ENCODE data around the gene NTN1. TPM values are rescaled to one million over a fixed set of nuclear protein-coding genes. Genes with fewer than 3 reads are reported as not detected.

Gene NTN1
- total RNA-seq, 3 donors from 2014 or later (not counting 1 experiment from before 2014, with no cell fraction given), result 0.12 to 0.15 (median 0.14) TPM

DNA sequence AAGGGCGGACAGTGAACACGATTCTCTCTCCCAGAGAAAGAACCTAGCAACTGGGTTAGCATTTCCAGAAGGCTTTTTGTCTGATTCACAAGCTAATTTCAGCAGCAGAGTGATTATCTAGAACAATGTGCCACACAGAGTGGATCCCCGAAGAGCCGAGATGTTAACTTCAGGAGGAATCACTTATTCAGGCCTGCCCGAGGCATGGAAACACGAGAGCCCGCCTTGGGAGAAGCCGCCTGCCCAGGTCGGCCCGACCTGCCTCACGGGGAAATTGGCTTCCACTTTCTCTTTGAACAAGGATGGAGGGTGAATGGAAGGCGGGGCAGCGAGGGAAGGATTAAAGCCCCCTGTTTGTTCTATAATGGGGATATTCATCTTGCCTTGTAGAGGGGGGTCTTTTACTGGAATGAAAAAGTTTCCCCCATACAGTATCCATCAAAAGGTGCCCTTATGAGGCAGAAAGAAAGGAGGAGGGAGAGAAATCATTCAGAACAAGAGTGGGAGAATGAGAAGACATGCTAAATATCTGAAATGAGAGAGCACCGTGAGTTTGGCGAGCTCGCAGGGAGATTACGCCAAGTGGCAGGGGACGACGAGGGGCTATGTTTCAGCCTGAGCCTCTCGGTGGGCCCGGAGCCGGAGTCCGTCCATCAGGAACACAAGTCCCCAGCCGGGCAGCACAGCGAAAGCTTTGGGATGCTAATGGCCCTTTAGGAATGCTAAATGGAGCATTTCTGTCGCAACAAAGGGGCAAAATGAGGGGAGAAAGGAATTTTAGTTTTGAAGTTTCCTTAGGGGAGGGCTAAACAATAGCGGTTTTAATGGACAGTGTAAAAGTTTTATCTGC is 33.0 kb downstream of the NTN1 start:
- Histone ChIP-seq H3K27ac (ENCODE audit: low read length) (no peak overlapping the region), H3K9me3 (ENCODE audit: control insufficient read depth, insufficient read depth, low read length) (no peaks in the 10 kb centered on the region), H3K36me3 (ENCODE audit: control insufficient read depth, insufficient read depth, low read length) (no peaks in the 10 kb centered on the region), H3K4me3 (ENCODE audit: low read length) (no peak overlapping the region), H3K27me3 (ENCODE audit: control insufficient read depth, insufficient read depth, low read length) (no peaks in the 10 kb centered on the region), H3K4me1 (ENCODE audit: control insufficient read depth, insufficient read depth, low read length) (no peaks in the 10 kb centered on the region)
- Mint-ChIP-seq H3K4me3 (no peak overlapping the region), H3K4me1 (no peaks in the 10 kb centered on the region), H3K27me3 (ENCODE audit: low read depth in 2 of 2) (peaks cover 9 to 13% of the 10 kb centered on the region in 2 donors), H3K36me3 (no peaks in the 10 kb centered on the region), H3K9me3 (no peaks in the 10 kb centered on the region), H3K27ac (no peak overlapping the region)
- no peak for ATAC-seq
- WGBS (ENCODE audit: insufficient coverage), result 89% methylated on average over 26 of the region's 27 CpGs
- TF ChIP-seq, protein P1, sequence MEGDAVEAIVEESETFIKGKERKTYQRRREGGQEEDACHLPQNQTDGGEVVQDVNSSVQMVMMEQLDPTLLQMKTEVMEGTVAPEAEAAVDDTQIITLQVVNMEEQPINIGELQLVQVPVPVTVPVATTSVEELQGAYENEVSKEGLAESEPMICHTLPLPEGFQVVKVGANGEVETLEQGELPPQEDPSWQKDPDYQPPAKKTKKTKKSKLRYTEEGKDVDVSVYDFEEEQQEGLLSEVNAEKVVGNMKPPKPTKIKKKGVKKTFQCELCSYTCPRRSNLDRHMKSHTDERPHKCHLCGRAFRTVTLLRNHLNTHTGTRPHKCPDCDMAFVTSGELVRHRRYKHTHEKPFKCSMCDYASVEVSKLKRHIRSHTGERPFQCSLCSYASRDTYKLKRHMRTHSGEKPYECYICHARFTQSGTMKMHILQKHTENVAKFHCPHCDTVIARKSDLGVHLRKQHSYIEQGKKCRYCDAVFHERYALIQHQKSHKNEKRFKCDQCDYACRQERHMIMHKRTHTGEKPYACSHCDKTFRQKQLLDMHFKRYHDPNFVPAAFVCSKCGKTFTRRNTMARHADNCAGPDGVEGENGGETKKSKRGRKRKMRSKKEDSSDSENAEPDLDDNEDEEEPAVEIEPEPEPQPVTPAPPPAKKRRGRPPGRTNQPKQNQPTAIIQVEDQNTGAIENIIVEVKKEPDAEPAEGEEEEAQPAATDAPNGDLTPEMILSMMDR (IDR thresholded peaks at IDR 0.05), result no peak
- intact Hi-C loops (cut with micrococcal nuclease), result no loop called here
- no peak for DNase-seq

DNA sequence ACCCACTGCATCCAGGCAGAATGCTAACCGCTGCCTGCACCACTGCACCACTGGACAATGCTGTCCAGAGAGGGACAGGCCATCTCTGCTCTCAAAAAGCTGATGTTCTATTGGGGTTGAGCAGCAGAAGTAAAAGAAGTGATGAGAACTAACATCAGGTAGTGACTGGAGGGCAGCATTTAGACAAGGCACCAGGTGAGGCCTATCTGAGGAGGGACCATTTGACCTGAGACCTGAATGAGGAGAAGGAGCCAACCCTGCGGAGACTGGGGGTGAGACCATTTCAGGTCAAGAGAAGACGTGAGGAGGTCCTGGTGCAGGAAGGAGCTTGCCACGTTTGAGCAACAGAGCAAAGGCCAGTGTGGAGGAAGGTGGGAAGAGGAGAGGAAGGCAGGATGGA is 34.0 kb downstream of the NTN1 start:
- Histone ChIP-seq H3K4me1 (ENCODE audit: control insufficient read depth, insufficient read depth, low read length) (no peaks in the 10 kb centered on the region), H3K4me3 (ENCODE audit: low read length) (no peak overlapping the region), H3K36me3 (ENCODE audit: control insufficient read depth, insufficient read depth, low read length) (no peaks in the 10 kb centered on the region), H3K27me3 (ENCODE audit: control insufficient read depth, insufficient read depth, low read length) (no peaks in the 10 kb centered on the region), H3K9me3 (ENCODE audit: control insufficient read depth, insufficient read depth, low read length) (no peaks in the 10 kb centered on the region), H3K27ac (ENCODE audit: low read length) (no peak overlapping the region)
- Mint-ChIP-seq H3K4me1 (no peaks in the 10 kb centered on the region), H3K4me3 (no peak overlapping the region), H3K9me3 (no peaks in the 10 kb centered on the region), H3K27ac (no peak overlapping the region), H3K27me3 (ENCODE audit: low read depth in 2 of 2) (peaks cover 5 to 13% of the 10 kb centered on the region in 2 donors), H3K36me3 (no peaks in the 10 kb centered on the region)
- ATAC-seq, result no peak
- TF ChIP-seq, protein P1 (IDR thresholded peaks at IDR 0.05), result no peak
- WGBS (ENCODE audit: insufficient coverage), result 87% methylated on average over 4 of the region's 4 CpGs
- no peak for DNase-seq
- intact Hi-C loops (cut with micrococcal nuclease), result no loop called here

DNA sequence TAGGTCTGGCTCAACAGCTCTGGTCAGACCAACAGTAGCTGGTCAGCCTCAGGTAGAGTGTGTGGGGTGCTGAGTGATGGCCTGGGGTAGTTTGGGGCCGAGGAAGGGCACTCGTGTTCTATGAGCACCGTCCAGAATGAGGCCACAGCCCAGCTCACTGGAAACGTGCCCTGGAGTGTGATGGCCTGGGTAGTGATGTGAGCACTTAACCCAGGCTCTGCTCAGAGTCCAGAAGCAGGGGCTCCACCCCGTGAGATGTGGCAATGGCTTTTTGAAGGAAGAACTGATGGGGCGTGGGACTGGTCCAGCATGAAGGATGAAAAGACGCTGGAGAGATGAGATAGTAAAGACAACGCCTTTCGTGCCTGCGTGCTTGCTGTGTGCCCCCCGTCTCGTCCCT is 35.3 kb downstream of the NTN1 start:
- Mint-ChIP-seq H3K27me3 (ENCODE audit: low read depth in 2 of 2) (peaks cover 9 to 13% of the 10 kb centered on the region in 2 donors), H3K9me3 (no peaks in the 10 kb centered on the region), H3K4me1 (no peaks in the 10 kb centered on the region), H3K27ac (no peak overlapping the region), H3K4me3 (no peak overlapping the region), H3K36me3 (no peaks in the 10 kb centered on the region)
- intact Hi-C loops (cut with micrococcal nuclease), result no loop called here
- ATAC-seq, result no peak
- Histone ChIP-seq H3K4me1 (ENCODE audit: control insufficient read depth, insufficient read depth, low read length) (no peaks in the 10 kb centered on the region), H3K4me3 (ENCODE audit: low read length) (no peak overlapping the region), H3K36me3 (ENCODE audit: control insufficient read depth, insufficient read depth, low read length) (no peaks in the 10 kb centered on the region), H3K9me3 (ENCODE audit: control insufficient read depth, insufficient read depth, low read length) (no peaks in the 10 kb centered on the region), H3K27ac (ENCODE audit: low read length) (no peak overlapping the region), H3K27me3 (ENCODE audit: control insufficient read depth, insufficient read depth, low read length) (no peaks in the 10 kb centered on the region)
- 89% methylated on average over 12 of the region's 12 CpGs for WGBS (ENCODE audit: insufficient coverage)
- TF ChIP-seq, protein P1 (IDR thresholded peaks at IDR 0.05), result no peak
- no peak for DNase-seq

All from natural killer cell (primary cell).